ENCODE measurements around the gene STX17.

STX17 gene

DNA sequence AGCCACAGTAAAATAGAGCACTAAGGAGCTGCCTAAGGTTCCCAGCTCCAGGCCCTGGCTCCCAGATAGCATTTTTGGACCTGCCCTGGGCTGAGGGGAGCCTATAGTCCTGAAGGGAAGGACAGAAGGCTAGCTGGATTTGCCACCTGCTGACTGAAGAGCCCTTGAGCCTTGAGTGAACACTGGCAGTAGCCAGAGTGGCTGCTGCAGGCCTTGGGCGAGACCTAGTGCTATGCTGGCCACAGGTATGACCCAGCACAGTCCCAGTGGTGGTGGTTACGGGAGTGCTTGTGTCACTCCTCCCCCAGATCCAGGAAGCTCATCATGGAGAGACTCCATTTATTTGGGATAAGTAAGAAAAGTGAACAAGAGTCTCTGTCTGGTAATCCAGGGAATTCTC lies 10.3 kb upstream of the STX17 start:
- Histone ChIP-seq H3K27me3 (ENCODE audit: insufficient read depth, poor library complexity, severe bottlenecking) (peaks cover 6% of the 10 kb centered on the region), H3K9me3 (ENCODE audit: severe bottlenecking) (no peaks in the 10 kb centered on the region), H3K4me1 (ENCODE audit: insufficient read depth, poor library complexity, severe bottlenecking) (no peaks in the 10 kb centered on the region), H3K4me3 (ENCODE audit: severe bottlenecking) (no peak overlapping the region), H3K36me3 (ENCODE audit: low read depth) (no peaks in the 10 kb centered on the region), H3K27ac (ENCODE audit: poor library complexity, severe bottlenecking) (no peak overlapping the region)
- no peak for ATAC-seq (ENCODE audit: low read depth)
- TF ChIP-seq, protein P1, sequence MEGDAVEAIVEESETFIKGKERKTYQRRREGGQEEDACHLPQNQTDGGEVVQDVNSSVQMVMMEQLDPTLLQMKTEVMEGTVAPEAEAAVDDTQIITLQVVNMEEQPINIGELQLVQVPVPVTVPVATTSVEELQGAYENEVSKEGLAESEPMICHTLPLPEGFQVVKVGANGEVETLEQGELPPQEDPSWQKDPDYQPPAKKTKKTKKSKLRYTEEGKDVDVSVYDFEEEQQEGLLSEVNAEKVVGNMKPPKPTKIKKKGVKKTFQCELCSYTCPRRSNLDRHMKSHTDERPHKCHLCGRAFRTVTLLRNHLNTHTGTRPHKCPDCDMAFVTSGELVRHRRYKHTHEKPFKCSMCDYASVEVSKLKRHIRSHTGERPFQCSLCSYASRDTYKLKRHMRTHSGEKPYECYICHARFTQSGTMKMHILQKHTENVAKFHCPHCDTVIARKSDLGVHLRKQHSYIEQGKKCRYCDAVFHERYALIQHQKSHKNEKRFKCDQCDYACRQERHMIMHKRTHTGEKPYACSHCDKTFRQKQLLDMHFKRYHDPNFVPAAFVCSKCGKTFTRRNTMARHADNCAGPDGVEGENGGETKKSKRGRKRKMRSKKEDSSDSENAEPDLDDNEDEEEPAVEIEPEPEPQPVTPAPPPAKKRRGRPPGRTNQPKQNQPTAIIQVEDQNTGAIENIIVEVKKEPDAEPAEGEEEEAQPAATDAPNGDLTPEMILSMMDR (IDR thresholded peaks at IDR 0.05; ENCODE audit: poor library complexity, severe bottlenecking): no peak
- no peak for DNase-seq (ENCODE audit: low spot score)

DNA sequence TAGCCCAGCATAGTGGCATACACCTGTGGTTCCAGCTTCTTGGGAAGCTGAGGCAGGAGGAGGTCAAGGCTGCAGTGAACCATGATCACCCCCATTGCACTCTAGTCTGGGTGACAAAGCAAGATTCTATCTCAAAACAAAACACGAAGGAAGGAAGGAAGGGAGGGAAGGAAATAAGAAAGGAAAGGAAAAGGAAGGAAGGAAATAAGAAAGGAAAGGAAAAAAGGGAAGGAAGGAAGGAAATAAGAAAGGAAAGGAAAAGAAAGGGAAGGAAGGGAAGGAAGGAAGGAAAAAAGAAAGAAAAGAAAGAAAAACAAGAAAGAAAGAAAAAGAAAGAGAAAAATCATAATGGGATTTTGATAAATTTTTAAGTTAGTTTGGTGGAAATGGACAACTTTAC lies 3.1 kb upstream of the STX17 start:
- Histone ChIP-seq H3K27me3 (ENCODE audit: insufficient read depth, poor library complexity, severe bottlenecking) (no peaks in the 10 kb centered on the region), H3K9me3 (ENCODE audit: severe bottlenecking) (no peaks in the 10 kb centered on the region), H3K27ac (ENCODE audit: poor library complexity, severe bottlenecking) (no peak overlapping the region), H3K4me1 (ENCODE audit: insufficient read depth, poor library complexity, severe bottlenecking) (peaks cover 11% of the 10 kb centered on the region), H3K4me3 (ENCODE audit: severe bottlenecking) (no peak overlapping the region), H3K36me3 (ENCODE audit: low read depth) (no peaks in the 10 kb centered on the region)
- DNase-seq (ENCODE audit: low spot score) (no peak), ATAC-seq (ENCODE audit: low read depth) (no peak)
- TF ChIP-seq, protein P1 (IDR thresholded peaks at IDR 0.05; ENCODE audit: poor library complexity, severe bottlenecking): no peak

DNA sequence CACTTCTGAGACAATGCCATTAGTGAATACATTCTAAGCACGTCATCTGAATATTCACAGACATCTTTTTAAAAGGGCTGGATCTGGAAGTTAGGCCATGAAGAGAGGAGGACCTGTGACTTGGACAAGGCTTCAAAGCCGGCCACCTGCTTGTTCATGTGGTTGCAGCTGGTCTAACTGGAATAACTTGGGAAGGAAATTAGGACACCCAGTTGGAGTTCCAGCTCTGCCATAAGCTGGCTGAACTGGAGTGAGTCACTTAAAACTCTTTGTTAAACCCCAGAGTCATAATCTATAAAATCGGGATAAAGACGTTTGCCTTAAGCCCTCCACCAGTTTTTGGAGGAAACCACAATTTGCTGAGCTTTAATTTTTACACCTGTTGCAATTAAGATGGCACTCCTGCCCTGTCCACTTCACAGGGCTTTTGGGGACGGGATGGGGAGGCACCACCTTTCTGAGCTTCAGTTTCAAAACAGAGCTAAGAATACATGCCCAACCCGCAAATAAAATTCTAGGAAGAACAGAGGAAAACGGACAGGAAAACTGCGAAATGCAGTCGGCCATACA lies 536 bp upstream of the STX17 start:
- DNase-seq (ENCODE audit: low spot score): no peak
- no peak for ATAC-seq (ENCODE audit: low read depth)
- Histone ChIP-seq H3K4me1 (ENCODE audit: insufficient read depth, poor library complexity, severe bottlenecking) (peaks cover 12% of the 10 kb centered on the region), H3K4me3 (ENCODE audit: severe bottlenecking) (peak overlapping the region; percentile 99), H3K36me3 (ENCODE audit: low read depth) (no peaks in the 10 kb centered on the region; the same call in 1 of the 2 replicates), H3K27me3 (ENCODE audit: insufficient read depth, poor library complexity, severe bottlenecking) (no peaks in the 10 kb centered on the region), H3K27ac (ENCODE audit: poor library complexity, severe bottlenecking) (peak overlapping the region; percentile 51), H3K9me3 (ENCODE audit: severe bottlenecking) (no peaks in the 10 kb centered on the region)
- TF ChIP-seq, protein P1 (IDR thresholded peaks at IDR 0.05; ENCODE audit: poor library complexity, severe bottlenecking): no peak

DNA sequence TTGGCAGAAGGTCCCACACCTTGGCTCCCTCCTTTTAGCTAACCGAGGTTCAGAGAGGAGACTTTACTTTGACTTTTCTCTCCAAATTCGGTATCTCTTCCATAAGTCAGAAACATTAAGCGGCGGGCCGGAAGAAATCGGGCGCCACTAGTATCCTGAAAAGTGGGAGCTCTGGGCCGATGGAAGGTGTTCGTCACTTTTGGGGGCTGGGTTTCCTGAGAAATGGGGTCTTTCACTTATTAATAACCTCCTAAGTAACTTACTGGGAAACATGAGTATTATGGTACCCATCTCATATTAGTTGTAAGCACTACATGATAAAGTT lies 716 bp downstream of the STX17 start:
- DNase-seq (ENCODE audit: low spot score) (no peak), ATAC-seq (ENCODE audit: low read depth) (no peak)
- peaks cover 7% of the 10 kb centered on the region; the same call in 1 of the 2 replicates for H3K36me3 ChIP-seq (ENCODE audit: low read depth)
- H3K4me3 ChIP-seq (ENCODE audit: severe bottlenecking): peak overlapping the region; percentile 99
- peaks cover 12% of the 10 kb centered on the region for H3K4me1 ChIP-seq (ENCODE audit: insufficient read depth, poor library complexity, severe bottlenecking)
- TF ChIP-seq, protein P1 (IDR thresholded peaks at IDR 0.05; ENCODE audit: poor library complexity, severe bottlenecking): no peak
- no peaks in the 10 kb centered on the region for H3K27me3 ChIP-seq (ENCODE audit: insufficient read depth, poor library complexity, severe bottlenecking)
- peak overlapping the region; percentile 51 for H3K27ac ChIP-seq (ENCODE audit: poor library complexity, severe bottlenecking)
- no peaks in the 10 kb centered on the region for H3K9me3 ChIP-seq (ENCODE audit: severe bottlenecking)

DNA sequence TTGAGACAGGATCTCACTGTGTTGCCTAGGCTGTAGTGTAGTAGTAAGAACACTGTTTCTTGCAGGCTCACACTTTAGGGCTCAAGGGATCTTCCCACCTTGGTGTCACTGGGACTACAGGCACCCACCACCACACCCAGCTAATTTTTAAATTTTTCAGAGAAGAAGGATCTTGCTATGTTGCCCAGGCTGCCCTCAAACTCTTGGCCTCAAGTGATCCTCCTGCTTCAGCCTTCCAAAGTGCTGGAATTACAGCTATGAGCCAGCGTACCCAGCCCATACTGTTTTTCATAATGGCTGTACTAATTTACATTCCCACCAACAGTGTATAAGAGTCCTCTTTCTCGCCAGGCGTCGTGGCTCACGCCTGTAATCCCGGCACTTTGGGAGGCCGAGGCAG lies 5.1 kb downstream of the STX17 start:
- DNase-seq (ENCODE audit: low spot score) (no peak), ATAC-seq (ENCODE audit: low read depth) (no peak)
- H3K27ac ChIP-seq (ENCODE audit: poor library complexity, severe bottlenecking): no peak overlapping the region
- TF ChIP-seq, protein P1 (IDR thresholded peaks at IDR 0.05; ENCODE audit: poor library complexity, severe bottlenecking): no peak
- peaks cover 31% of the 10 kb centered on the region for H3K36me3 ChIP-seq (ENCODE audit: low read depth)
- no peak overlapping the region for H3K4me3 ChIP-seq (ENCODE audit: severe bottlenecking)
- no peaks in the 10 kb centered on the region for H3K27me3 ChIP-seq (ENCODE audit: insufficient read depth, poor library complexity, severe bottlenecking)
- H3K9me3 ChIP-seq (ENCODE audit: severe bottlenecking): no peaks in the 10 kb centered on the region
- peaks cover 12% of the 10 kb centered on the region for H3K4me1 ChIP-seq (ENCODE audit: insufficient read depth, poor library complexity, severe bottlenecking)

All from RWPE2 (cell line).